GM18519 (cell line): ENCODE data around the gene DLX3.
"Not testable (repeated sequence)": the region's sequence is repeated elsewhere in the genome, so short reads cannot be mapped to it uniquely, and the experiment has no call there.

ENCODE experiments used
- ATAC-seq: cut with Tn5 transposase; IDR thresholded peaks from one replicate; pipeline ENCODE4 v1.9.1; 2021; ENCODE audit warnings: mild to moderate bottlenecking, moderate library complexity; ENCODE audit not compliant: unreplicated experiment, low FRiP score

Gene DLX3

GRCh38 chr17:49995055-49995738, at the start of gene DLX3:
DLX3 (minus strand) TSS chr17:49995224; CDS start chr17:49994998, 226 bp downstream.
- no peak for ATAC-seq

GRCh38 chr17:50044483-50044882, 49.5 kb upstream of the DLX3 start:
- ATAC-seq: no peak

DNA sequence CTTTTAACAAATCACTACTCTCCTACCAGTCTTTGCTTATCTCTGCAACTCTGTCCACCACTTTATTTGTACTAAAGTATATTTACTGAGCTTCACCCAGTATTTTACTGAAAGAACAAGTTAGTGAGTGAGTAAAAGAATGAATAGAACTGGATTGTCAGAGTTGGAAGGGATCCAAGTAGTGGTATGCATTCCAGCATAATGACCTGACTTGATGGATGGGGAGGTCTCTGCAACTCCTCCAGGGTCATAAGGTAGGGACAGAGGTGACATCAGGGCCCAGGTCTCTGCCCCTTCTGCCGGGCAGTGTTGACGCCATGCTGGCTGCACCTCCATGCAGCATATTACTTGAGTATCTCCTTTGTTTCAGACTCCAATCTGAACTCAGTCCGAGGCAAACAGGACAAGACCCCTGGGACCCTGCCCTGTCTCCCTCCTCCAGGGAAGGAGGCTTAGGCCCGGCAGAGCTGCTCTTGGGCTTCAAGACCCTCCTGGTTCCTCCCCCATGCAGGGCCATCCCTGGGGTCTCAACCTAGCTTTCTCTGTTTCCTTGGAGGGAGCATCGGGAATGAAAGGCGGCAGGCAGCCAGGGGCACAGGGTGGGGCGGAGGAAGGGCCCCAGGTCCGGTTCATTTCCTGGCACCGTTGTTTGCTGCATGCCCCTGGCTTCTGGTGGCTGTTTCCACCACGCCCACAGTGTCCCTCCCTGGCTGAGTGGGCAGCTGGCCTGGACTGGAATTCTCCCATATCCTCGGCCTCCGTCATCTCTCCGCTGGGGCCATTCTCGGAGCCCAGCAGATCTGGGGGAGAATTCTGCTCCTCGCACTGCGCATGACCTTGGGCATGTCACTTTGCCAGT, 48.5 kb upstream of the DLX3 start:
- ATAC-seq: no peak

GRCh38 chr17:50042211-50042610, 47.2 kb upstream of the DLX3 start:
- no peak for ATAC-seq

DNA sequence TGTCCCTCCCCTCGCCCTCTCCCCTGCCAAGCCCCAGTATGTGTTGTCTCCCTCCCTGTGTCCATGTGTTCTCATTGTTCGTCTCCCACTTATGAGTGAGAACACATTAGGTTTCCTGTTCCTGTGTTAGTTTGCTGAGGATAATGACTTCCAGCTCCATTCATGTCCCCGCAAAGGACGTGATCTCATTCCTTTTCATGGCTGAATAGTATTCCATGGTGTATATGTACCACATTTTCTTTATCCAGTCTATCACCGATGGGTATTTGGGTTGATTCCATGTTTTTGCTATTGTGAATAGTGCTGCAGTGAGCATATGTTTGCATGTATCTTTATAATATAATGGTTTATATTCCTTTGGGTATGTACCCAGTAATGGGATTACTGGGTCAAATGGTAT, 45.5 kb upstream of the DLX3 start:
- not testable (repeated sequence) for ATAC-seq

- no peak for ATAC-seq
Observed at GRCh38 chr17:50039058-50039457, 44.0 kb upstream of the DLX3 start.

- no peak for ATAC-seq
Observed at GRCh38 chr17:50037321-50038107, 42.5 kb upstream of the DLX3 start.

DNA sequence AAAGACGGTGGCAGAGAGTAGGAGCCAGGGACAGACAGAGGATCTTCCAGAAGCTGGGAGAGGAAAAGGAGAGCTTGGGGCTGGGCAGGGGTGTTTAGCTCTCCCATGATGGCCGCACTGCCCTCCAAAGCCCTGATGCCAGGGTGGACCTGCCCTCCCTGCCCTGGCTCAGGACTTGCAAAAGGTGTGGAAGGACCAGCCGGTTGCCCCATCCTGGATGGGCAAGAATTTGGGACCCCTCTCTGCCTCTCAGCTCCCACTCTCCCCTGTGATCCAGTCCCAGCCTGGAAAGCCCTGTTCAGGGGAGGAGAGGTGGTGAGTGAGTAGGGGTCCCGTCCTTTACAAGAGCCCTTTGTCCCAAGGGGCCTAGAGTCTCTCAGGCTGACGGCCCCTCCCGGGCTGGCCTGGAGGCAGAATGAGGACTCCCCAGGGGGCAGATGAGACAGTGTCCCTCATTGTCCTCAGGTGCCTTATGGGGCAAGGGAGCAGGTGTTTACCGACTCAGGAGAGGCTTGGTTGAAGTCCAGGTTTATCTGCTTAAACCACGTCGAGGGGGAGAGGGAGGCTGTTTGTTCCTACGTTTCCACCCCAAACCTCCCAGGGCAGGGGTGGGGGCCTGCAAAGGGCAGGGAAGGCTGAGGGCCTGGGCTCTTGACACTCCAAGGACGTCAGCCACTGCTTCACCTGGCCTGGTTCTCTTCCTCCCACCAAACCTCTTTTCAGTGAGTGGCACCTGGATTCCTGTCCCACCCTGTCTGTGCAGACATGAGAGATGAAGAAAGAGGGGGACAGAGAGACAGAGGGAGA, 41.6 kb upstream of the DLX3 start:
- ATAC-seq: no peak

DNA sequence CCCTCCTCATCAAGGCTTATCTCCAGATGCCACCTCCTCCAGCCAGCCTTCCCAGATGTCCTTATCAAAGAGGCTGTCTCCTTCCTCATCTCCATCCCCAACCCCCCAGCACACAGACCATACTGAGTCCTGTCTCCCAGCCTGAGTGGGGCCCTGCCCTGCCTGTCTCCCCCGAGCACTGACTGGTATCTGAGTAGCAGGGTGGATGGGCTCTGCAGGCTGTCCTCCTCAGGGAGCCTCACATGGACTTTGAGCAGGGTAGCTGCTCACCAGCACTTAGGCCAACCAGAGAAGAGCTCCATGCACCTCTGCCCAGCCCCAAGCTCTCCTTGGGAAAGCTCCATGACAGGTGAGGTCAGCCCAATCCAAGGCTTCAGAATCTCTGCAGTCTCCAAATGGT, 40.9 kb upstream of the DLX3 start:
- ATAC-seq: no peak

DNA sequence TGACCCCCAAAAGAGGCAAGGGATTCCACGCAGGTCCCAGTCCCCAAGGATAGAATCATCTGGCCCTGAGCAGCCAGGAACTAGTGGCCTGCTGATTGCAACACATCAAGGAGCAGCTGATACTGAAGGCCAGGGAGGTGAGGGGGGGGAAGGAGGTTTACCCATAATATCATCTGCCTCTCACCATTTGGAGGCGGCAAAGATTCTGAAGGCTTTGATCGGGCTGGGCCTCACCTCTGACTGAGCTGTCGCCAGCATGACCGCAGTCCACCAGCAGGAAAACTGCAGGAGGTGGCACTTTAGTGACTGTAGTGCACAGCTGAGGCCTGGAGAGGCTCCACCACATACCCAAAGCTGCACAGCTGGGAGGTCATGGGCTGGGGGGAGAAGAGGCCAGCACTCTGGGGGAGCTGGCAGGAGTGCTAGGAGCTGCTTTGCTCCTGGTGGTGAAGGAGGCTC, 40.4 kb upstream of the DLX3 start:
- no peak for ATAC-seq

DNA sequence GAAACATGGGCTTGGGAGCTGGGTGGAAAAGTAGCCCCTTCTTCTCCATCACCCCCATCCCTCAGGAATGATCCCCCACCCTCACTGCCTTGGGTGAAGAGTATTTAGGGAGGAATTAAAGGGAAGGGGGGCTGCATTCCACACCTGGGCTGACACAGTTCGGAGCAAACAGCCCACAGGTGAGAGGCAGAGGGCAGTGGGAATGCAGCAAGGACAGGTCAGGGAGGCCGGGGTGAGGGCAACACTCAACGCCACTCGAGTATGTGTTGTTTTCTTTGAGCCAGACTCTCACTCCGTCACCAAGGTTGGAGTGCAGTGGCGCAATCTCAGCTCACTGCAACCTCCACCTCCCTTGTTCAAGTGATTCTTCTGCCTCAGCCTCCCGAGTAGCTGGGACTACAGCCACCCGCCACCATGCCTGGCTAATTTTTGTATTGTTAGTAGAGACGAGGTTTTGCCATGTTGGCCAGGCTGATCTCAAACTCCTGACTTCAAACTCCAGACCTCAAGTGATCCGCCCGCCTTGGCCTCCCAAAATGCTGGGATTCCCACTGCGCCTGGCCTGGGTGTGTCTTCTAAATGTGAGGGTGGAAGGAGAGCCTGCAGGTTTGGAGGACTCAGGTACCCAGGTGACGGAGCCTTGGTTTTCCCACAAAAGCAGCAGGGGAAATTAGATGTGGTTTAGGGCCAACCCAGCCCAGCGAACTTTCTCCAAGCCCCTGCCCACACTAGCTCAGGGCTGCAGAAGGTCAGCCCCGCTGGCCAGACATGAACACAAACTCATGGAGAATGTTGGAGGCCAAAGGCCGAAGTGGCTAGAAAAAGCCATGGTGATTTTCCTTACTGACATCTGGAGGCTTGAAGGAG, 39.7 kb upstream of the DLX3 start:
- no peak for ATAC-seq

- no peak for ATAC-seq
Observed at GRCh38 chr17:50033316-50033715, 38.3 kb upstream of the DLX3 start.

GRCh38 chr17:50029185-50029584, 34.2 kb upstream of the DLX3 start:
- ATAC-seq: no peak

GRCh38 chr17:50028736-50029120, 33.7 kb upstream of the DLX3 start:
- no peak for ATAC-seq

GRCh38 chr17:50027881-50028735, 33.1 kb upstream of the DLX3 start:
- no peak for ATAC-seq

DNA sequence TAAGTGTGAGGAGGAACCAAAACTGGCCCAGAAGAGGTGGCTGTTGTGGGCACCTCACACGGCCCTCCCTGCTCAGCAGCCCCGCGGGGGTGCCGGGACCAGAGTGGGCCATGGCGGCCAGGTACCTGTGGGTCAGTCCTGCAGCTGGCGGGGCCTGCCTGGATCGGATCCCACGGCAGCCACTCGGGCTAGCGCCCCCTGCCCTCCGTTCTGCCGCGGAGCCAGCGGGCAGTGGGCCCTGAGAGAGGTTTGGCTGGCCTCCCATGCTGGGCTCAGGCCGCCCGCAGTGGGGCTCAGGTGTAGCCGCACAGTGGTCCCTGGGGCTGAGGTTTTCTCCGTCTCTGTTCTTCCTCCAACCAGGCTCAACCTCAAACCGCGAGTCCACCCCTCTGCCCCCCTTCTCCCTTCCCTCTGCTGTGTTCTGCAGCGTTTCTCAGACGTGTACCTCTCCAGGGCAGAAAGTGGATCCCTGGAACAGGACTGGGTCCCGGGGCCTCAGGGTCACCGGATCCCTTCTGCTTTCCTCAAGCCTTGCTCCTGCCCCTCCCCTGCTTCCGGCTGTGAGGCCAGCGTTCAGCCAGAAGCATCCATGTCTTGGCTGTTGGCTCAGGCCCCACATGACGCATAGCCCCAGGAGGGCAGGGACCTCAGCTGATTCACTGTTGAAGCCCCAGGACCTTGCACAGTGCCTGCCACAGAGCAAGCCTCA, 32.3 kb upstream of the DLX3 start:
- no peak for ATAC-seq

- ATAC-seq: no peak
Observed at GRCh38 chr17:50026837-50027171, 31.8 kb upstream of the DLX3 start.
